ENCODE measurements around the gene VCPKMT.
"Not testable (repeated sequence)": the region's sequence is repeated elsewhere in the genome, so short reads cannot be mapped to it uniquely, and the experiment has no call there.

The VCPKMT gene

DNA sequence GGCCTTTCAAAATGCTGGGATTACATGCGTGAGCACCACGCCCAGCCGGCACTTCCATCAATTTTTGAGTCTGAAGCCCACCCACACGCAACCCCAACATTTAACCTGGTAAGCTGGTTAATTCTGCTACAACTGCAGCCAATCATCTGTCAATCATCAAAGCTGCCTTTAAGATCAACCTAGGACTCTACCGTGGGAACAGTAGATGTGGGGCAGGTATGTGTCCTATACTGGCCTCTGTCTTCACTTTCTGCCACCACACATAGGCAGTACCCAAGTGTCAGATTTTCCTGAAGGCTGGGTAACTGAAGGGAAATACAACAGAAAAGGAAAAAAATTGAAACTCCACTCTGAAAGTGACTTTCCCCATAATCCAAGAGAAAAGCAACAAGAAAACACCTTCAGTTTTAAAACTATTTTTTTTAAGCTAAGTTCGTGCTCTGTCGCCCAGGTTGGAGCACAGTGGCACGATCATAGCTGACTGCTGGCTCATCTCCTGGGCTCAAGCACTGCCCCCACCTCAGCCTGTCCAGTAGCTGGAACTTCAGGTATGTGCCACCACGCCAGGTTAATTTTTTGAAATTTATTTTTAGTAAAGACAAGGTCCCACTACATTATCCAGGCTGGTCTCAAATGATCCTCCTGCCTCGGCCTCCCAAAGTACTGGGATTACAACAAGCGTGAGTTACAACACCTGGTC, 22.2 kb downstream of the VCPKMT start:
- DNase-seq (ENCODE audit: low read depth, low spot score) = no peak
- H3K4me3 ChIP-seq (ENCODE audit: low read length) = no peak overlapping the region

GRCh38 chr14:50093496-50093895, 22.9 kb downstream of the VCPKMT start:
- DNase-seq (ENCODE audit: low read depth, low spot score) = no peak
- no peak overlapping the region for H3K4me3 ChIP-seq (ENCODE audit: low read length)

DNA sequence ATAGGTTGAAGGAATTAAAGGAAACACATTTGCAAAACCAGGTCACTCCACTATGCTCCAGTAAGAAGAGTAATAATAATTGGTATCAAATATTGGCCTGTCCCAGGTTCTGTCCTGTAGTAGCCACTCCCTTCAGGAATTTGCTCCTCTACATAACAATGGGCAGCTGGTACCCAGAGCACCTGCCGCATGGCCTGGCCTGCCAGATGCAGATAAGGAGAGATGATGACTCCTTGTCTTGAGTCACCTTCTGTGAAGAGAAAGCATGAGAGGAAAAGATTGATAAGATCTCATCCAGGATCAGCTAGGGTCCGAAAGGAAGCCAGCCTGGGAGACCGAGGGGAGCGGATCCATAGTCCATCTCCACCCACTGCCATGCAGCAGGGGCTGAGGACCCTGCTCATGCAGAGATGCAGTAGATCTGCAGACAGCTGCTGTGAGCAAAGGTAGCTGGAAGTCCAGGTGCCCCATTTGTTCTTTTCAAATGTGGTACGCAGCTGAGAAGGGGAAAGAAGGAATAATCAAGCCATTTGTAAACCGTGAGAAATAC, 24.3 kb downstream of the VCPKMT start:
- DNase-seq (ENCODE audit: low read depth, low spot score) = no peak
- H3K4me3 ChIP-seq (ENCODE audit: low read length) = no peak overlapping the region

DNA sequence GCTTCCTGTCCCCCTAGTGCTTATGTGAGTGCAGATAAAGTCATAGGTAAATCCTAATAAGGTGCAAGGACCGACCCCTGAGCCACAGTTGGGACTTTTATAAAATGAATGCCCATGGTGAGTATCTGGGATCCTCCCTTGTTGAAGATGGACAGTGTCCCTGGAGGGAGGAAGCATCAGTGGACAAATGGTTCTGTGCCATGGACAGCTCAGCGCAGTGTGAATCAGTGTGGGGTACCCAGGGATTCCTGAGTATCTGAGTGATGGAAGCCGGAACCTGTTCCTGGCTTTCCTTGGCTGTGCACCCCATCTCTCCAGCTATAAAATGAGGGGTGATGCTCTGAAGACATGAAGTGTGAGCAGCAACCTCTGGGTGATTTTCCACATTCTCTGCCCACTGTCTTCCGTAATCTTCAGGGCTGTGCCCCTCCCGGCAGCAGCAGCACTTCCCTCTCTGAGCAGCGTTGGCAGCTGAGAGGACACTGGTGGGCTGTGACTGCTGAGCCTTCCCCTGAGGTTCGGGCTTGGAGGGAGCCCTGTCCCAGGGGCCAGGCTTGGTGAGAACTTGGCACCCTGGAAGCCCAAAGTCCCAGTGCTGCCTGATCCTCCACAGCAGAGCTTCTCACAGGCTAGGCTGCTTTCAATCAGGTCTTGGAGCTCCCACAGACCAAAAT, 25.0 kb downstream of the VCPKMT start:
- no peak overlapping the region for H3K4me3 ChIP-seq (ENCODE audit: low read length)
- DNase-seq (ENCODE audit: low read depth, low spot score) = no peak

DNA sequence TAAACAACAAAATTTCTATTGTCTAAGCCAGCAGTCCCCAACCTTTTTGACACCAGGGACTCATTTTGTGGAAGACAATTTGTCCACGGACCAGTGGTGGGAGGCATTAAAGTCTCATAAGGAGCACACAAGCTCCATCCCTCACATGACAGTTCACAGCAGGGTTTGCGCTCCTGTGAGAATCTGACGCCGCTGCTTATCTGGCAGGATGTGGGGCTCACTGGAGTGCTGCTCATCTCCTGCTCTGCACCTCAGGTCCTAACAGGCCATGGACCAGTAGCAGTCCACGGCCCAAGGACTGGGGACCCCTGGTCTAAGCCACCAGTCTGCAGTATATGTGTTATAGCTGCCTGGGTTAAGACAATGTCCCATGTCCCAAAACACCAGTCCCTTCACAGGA, 27.2 kb downstream of the VCPKMT start:
- H3K4me3 ChIP-seq (ENCODE audit: low read length) = no peak overlapping the region
- DNase-seq (ENCODE audit: low read depth, low spot score) = no peak

GRCh38 chr14:50088731-50089130, 27.6 kb downstream of the VCPKMT start:
- H3K4me3 ChIP-seq (ENCODE audit: low read length) = no peak overlapping the region
- no peak for DNase-seq (ENCODE audit: low read depth, low spot score)

GRCh38 chr14:50088117-50088515, 28.3 kb downstream of the VCPKMT start:
- H3K4me3 ChIP-seq (ENCODE audit: low read length) = no peak overlapping the region
- no peak for DNase-seq (ENCODE audit: low read depth, low spot score)

DNA sequence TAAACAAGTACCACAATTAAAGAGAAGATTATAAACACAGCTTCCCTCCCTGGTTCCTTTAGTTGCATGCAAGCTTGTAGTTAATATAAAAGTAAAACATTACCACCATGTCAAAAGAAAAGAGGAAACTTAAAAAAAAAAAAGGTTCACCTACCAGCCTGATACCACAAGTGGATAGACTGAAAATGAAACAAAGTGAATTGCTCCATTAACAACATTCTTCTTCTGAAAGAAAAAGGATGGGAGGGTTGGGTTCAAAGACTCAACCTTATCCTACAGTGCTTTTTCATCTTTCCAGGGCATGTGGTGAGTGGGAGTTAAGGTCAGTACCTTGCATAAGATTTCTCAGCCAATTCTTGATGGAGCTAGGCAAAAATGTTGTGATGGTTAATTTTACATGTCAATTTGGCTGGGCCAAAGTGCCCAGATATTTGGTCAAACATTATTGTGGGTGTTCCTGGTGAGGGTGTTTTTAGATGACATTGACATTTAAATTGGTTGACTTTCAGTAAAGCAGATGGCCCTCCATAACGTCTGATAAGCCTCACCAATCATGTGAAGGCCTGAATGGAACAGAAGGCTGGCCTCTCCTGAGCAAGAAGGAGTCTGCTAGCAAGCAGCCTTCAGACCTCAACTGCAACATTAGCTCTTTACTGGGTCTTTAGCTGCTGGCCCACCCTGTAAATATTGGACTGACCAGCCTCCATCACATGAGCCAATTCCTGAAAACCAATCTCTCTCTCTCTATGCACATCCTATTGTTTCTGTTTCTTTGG, 28.8 kb downstream of the VCPKMT start:
- DNase-seq (ENCODE audit: low read depth, low spot score) = peak; percentile 20

DNA sequence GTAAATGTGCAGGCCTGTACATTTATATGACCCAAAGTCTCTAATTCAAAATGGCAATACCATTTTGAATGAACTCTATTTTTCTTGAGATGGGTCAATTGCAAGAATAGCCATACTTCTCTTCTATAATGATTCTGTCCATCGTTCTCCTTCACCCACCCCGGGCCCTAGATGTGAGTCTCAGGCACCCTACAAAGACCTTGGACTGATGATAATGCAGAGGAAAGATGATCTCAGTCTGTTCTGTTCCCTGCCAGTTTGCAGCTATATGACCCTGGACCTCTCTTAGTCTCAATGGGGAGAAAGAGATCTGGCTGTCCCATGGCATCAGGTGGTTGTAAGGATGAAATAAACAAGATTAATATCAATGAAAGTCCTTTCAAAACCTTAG, 30.1 kb downstream of the VCPKMT start:
- no peak overlapping the region for H3K4me3 ChIP-seq (ENCODE audit: low read length)
- DNase-seq (ENCODE audit: low read depth, low spot score) = no peak

More for the DNA sequence above, 28.8 kb downstream of the VCPKMT start:
- no peak overlapping the region for H3K4me3 ChIP-seq (ENCODE audit: low read length)

- no peak overlapping the region for H3K4me3 ChIP-seq (ENCODE audit: low read length)
- no peak for DNase-seq (ENCODE audit: low read depth, low spot score)
Observed at GRCh38 chr14:50085570-50086320, 30.6 kb downstream of the VCPKMT start.

- DNase-seq (ENCODE audit: low read depth, low spot score) = no peak
- no peak overlapping the region for H3K4me3 ChIP-seq (ENCODE audit: low read length)
Observed at GRCh38 chr14:50084666-50085065, 31.7 kb downstream of the VCPKMT start.

DNA sequence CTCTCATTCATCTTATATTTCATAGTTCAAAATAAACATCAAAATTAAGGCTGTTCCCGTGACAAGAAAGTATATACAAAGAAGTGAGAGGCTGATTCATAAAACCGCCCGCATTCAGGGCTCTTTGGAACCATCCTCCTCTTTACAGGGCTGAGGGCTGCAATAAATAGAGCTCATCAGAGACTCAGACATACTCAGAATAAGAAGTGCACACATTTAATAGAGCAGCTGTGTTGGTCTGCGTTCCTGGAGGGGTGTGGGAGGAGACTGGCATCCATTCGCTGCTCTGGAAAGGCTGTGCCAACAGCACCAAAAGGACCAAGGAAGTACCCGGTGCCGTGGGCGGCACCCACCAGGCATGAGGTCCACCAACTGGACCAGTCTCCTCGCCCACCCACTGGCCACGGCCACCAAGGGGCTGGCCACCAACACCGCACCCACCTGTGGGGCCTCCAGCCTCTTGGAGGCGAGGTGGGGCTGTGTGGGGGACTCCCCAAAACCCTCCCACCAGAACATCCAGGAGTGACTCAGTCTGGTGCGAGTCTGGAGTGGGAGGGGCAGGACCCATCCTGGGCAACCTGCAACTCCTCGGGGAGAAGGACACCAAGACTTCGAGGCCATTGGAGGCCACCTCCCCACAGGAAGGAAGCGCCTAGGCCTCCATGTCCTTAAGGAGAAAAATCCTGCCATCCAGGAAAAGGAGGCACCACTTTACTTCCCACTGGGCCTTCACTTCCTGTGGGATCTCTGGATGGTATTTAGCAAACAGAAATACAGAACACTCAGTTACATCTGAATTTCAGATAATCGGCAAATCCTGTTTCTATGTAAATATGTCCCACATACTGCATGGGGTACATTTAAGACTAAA, 32.7 kb downstream of the VCPKMT start:
- no peak for DNase-seq (ENCODE audit: low read depth, low spot score)
- H3K4me3 ChIP-seq (ENCODE audit: low read length) = no peak overlapping the region

- DNase-seq (ENCODE audit: low read depth, low spot score) = no peak
- no peak overlapping the region for H3K4me3 ChIP-seq (ENCODE audit: low read length)
Observed at GRCh38 chr14:50082784-50083466, 33.4 kb downstream of the VCPKMT start.

DNA sequence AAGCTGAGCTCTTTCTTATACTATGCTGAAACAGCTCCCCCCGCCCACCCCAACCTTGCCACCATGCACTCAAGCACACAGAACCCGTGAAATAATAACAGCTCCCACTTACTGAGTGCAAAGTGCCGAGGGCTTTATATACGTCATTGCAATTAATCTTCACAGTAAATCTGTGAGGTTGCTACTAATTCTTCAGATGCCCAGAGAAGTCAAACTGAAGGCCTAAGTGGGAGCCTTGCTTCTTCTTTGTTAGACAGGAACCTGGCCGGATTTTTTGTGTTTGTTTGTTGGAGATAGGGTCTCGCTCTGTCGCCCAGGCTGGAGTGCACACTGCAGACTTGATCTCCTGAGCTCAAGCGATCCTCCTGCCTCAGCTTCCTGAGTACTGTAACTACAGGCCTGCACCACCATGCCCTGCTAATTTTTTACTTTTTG, 34.0 kb downstream of the VCPKMT start:
- no peak overlapping the region for H3K4me3 ChIP-seq (ENCODE audit: low read length)
- DNase-seq (ENCODE audit: low read depth, low spot score) = no peak

DNA sequence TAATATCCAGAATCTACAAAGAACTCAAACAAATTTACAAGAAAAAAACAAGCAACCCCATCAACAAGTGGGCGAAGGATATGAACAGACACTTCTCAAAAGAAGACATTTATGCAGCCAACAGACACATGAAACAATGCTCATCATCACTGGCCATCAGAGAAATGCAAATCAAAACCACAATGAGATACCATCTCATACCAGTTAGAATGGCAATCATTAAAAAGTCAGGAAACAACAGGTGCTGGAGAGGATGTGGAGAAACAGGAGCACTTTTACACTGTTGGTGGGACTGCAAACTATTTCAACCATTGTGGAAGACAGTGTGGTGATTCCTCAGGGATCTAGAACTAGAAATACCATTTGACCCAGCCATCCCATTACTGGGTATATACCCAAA, 37.3 kb downstream of the VCPKMT start:
- not testable (repeated sequence) for DNase-seq (ENCODE audit: low read depth, low spot score)

GRCh38 chr14:50073663-50074062, 42.7 kb downstream of the VCPKMT start:
- H3K4me3 ChIP-seq (ENCODE audit: low read length); DNase-seq (ENCODE audit: low read depth, low spot score): not testable (repeated sequence)

More for the DNA sequence above, 37.3 kb downstream of the VCPKMT start:
- not testable (repeated sequence) for H3K4me3 ChIP-seq (ENCODE audit: low read length)

- DNase-seq (ENCODE audit: low read depth, low spot score) = no peak
- H3K4me3 ChIP-seq (ENCODE audit: low read length) = no peak overlapping the region
Observed at GRCh38 chr14:50072395-50072794, 44.0 kb downstream of the VCPKMT start.

Data from Jurkat, Clone E6-1 (cell line).